GM23338 (cell line): ENCODE measurements around the gene STARD4. TPM values are rescaled to one million over a fixed set of nuclear protein-coding genes. Genes with fewer than 3 reads are reported as not detected.

Source experiments
- ATAC-seq: fragments of 200-7000 bp; cut with Tn5 transposase; 3 replicates; pipeline ENCODE4 v1.9.1; 2020
- DNase-seq: peaks from one replicate; pipeline ENCODE4 v3.0.0-alpha.2; 2015; ENCODE audit warnings: low spot score
- H2AFZ ChIP-seq: fragments of 200-600 bp; sonication (generic); 2 replicates; pipeline ENCODE4 v1.8.0; 2016; ENCODE audit warnings: antibody characterized with exemption, mild to moderate bottlenecking, moderate library complexity
- H3F3A ChIP-seq: fragments of 200-600 bp; sonication (generic); replicated peaks from 2 replicates; pipeline ENCODE4 v1.8.0; 2017; ENCODE audit warnings: antibody characterized with exemption, mixed run types, low read depth
- H3K27ac ChIP-seq: fragments of 200-600 bp; sonication (generic); 2 replicates; pipeline ENCODE4 v1.6.1; 2016; ENCODE audit warnings: low read depth
- H3K27me3 ChIP-seq: fragments of 200-600 bp; sonication (generic); 2 replicates; pipeline ENCODE4 v1.8.0; 2016; ENCODE audit warnings: mild to moderate bottlenecking, mixed run types, moderate library complexity; ENCODE audit not compliant: insufficient read depth
- H3K36me3 ChIP-seq: fragments of 200-600 bp; sonication (generic); 2 replicates; pipeline ENCODE4 v1.8.0; 2016; ENCODE audit warnings: mild to moderate bottlenecking; ENCODE audit not compliant: insufficient read depth
- H3K4me1 ChIP-seq: fragments of 200-600 bp; sonication (generic); 2 replicates; pipeline ENCODE4 v1.8.0; 2016; ENCODE audit warnings: mild to moderate bottlenecking, moderate library complexity; ENCODE audit not compliant: insufficient read depth
- H3K4me2 ChIP-seq: fragments of 200-600 bp; sonication (generic); 2 replicates; pipeline ENCODE4 v1.7.1; 2017; ENCODE audit warnings: mixed run types
- H3K4me3 ChIP-seq: fragments of 200-600 bp; sonication (generic); 2 replicates; pipeline ENCODE4 v1.6.1; 2016; ENCODE audit warnings: mixed run types
- H3K79me2 ChIP-seq: fragments of 200-600 bp; sonication (generic); replicated peaks from 2 replicates; pipeline ENCODE4 v1.8.0; 2017; ENCODE audit warnings: mild to moderate bottlenecking; ENCODE audit not compliant: insufficient read depth
- H3K9me2 ChIP-seq: fragments of 200-600 bp; sonication (generic); 2 replicates; pipeline ENCODE4 v1.8.0; 2017; ENCODE audit not compliant: insufficient read depth
- H4K20me1 ChIP-seq: fragments of 200-600 bp; sonication (generic); replicated peaks from 2 replicates; pipeline ENCODE4 v1.8.0; 2017; ENCODE audit warnings: mild to moderate bottlenecking; ENCODE audit not compliant: insufficient read depth
- H3K27ac Mint-ChIP-seq: 2 replicates; pipeline ENCODE4 v1.8.0; 2020; ENCODE audit warnings: inconsistent platforms, mild to moderate bottlenecking, moderate library complexity, mixed read lengths
- H3K27me3 Mint-ChIP-seq: 3 replicates; pipeline ENCODE4 v1.8.0; 2022; ENCODE audit warnings: low read depth, mild to moderate bottlenecking, moderate library complexity, mixed read lengths, inconsistent platforms; ENCODE audit not compliant: insufficient read depth, poor library complexity
- H3K36me3 Mint-ChIP-seq: 3 replicates; pipeline ENCODE4 v1.8.0; 2021; ENCODE audit warnings: low read depth, mild to moderate bottlenecking, inconsistent platforms, moderate library complexity, mixed read lengths
- H3K4me1 Mint-ChIP-seq: 3 replicates; pipeline ENCODE4 v1.8.0; 2020; ENCODE audit warnings: mild to moderate bottlenecking, inconsistent platforms, mixed read lengths
- H3K4me3 Mint-ChIP-seq: 3 replicates; pipeline ENCODE4 v1.8.0; 2021; ENCODE audit warnings: moderate library complexity, mild to moderate bottlenecking, inconsistent platforms, mixed read lengths
- H3K9me3 Mint-ChIP-seq: 3 replicates; pipeline ENCODE4 v1.8.0; 2020; ENCODE audit warnings: moderate library complexity, mild to moderate bottlenecking, inconsistent platforms, mixed read lengths
- CTCF ChIP-seq, 2 experiments: fragments of 200-600 bp in 1 of 2; sonication (generic) in 1 of 2; conservative IDR thresholded peaks; 2 replicates each; pipeline versions ENCODE4 v1.5.1 to v1.6.1; 2016 to 2017; ENCODE audit warnings: antibody characterized with exemption in 2 of 2, low read depth in 2 of 2, mild to moderate bottlenecking in 2 of 2, moderate library complexity in 1 of 2
- EZH2 ChIP-seq: fragments of 200-600 bp; sonication (generic); IDR thresholded peaks from one replicate; pipeline ENCODE4 v1.8.0; 2017; ENCODE audit warnings: antibody characterized with exemption, mild to moderate bottlenecking, low read depth; ENCODE audit not compliant: unreplicated experiment
- JUNB ChIP-seq: IDR thresholded peaks from one replicate; pipeline ENCODE4 v1.6.1; 2016; ENCODE audit warnings: antibody characterized with exemption; ENCODE audit not compliant: unreplicated experiment
- NANOG ChIP-seq: IDR thresholded peaks from 2 replicates; pipeline ENCODE4 v1.6.1; 2016; ENCODE audit warnings: antibody characterized with exemption, borderline replicate concordance
- POLR2AphosphoS5 ChIP-seq: IDR thresholded peaks from 2 replicates; pipeline ENCODE4 v1.6.1; 2016; ENCODE audit warnings: antibody characterized with exemption, low read depth
- STAT1 ChIP-seq: IDR thresholded peaks from one replicate; pipeline ENCODE4 v1.6.1; 2016; ENCODE audit warnings: antibody characterized with exemption; ENCODE audit not compliant: unreplicated experiment
- ZNF114 ChIP-seq: fragments of 250-450 bp; sonication (Bioruptor Pico); IDR thresholded peaks from 2 replicates; pipeline ENCODE4 v1.5.0; 2020; ENCODE audit warnings: mild to moderate bottlenecking, moderate library complexity
- polyA plus RNA-seq: library from polyadenylated mRNA; unstranded; fragments of >200 nt; fragmentation: Nextera tagmentation; extraction: Ambion mirVana; gene quantifications from 2 replicates; pipeline ENCODE4 v1.2.1, GENCODE V29; 2016
- total RNA-seq: library from RNA; depleted of rRNA; stranded (reverse); fragments of >200 nt; shearing (Covaris generic); gene quantifications from 2 replicates; pipeline ENCODE4 v1.2.3, GENCODE V29; 2014
- TF ChIP-seq, protein P1 (sequence below): IDR thresholded peaks from 2 replicates; pipeline ENCODE4 v1.6.1; 2016; ENCODE audit warnings: antibody characterized with exemption

The STARD4 gene
- total and polyA plus RNA-seq, 2 experiments from 2014 or later, result 25.0 to 92.0 TPM

DNA sequence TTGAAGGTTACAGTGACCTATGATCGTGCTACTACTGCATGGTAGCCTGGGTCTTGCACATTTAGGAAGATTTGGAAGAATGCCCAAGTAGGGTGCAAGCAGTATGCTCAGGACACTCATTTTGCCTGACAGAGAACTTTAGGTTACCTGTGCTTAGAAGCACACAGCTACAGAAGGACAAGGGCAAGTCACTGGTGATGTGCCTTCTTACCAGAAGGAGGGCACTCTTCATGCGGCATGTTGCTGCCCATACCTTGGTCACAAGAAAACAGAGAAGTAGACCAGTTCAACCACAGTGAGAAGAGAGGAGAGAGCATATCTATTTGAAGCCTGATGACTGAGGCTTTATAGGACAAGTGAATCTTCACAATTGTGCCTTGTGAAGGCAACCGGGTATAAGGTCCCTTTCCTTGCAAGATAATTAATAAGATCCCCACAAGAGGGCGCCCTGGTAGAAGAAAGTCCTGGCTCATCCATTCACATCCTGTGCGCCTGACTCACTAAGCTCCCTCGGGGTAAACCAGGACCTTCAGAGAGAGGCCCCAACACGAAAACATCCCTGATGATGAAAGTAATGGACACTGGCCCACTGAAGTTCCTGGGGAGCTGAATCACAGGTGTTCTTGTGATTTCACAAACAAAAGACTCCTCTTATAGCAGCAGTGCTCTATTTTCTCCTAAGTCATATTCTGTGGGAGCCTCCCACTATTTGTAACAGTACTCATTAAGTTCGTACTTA is 38.1 kb upstream of the STARD4 start:
- 0 out of 2 replicates have a peak overlapping the region, but pooled peaks have one; percentile 5 for H3K27ac Mint-ChIP-seq
- Histone ChIP-seq H3K36me3 (no peaks in the 10 kb centered on the region), H3K9me2 (peaks cover 4% of the 10 kb centered on the region; the same call in 1 of the 2 replicates), H3K27me3 (no peaks in the 10 kb centered on the region), H3K4me2 (peak overlapping the region; percentile 14; the same call in 1 of the 2 replicates), H2AFZ (0 out of 2 replicates have a peak overlapping the region, but pooled peaks have one; percentile 15), H3K79me2 (no peaks in the 10 kb centered on the region), H3K4me1 (peaks cover 30% of the 10 kb centered on the region), H3K4me3 (no peak overlapping the region), H3K27ac (peak overlapping the region; percentile 24; the same call in 1 of the 2 replicates), H3F3A (no peaks in the 10 kb centered on the region), H4K20me1 (no peaks in the 10 kb centered on the region)
- no peaks in the 10 kb centered on the region; the same call in 2 of the 3 replicates for H3K9me3 Mint-ChIP-seq
- H3K27me3 Mint-ChIP-seq, result peaks cover 2% of the 10 kb centered on the region
- peaks cover 37% of the 10 kb centered on the region for H3K4me1 Mint-ChIP-seq
- no peak overlapping the region for H3K4me3 Mint-ChIP-seq
- H3K36me3 Mint-ChIP-seq, result no peaks in the 10 kb centered on the region
- DNase-seq, result peak; percentile 96
- TF ChIP-seq CTCF (conservative IDR thresholded peaks at IDR 0.05; ENCODE audit: low read depth in 2 of 2) (peak; percentile 71 to 79), EZH2 (no peak)
- peak; percentile 90 for ATAC-seq

DNA sequence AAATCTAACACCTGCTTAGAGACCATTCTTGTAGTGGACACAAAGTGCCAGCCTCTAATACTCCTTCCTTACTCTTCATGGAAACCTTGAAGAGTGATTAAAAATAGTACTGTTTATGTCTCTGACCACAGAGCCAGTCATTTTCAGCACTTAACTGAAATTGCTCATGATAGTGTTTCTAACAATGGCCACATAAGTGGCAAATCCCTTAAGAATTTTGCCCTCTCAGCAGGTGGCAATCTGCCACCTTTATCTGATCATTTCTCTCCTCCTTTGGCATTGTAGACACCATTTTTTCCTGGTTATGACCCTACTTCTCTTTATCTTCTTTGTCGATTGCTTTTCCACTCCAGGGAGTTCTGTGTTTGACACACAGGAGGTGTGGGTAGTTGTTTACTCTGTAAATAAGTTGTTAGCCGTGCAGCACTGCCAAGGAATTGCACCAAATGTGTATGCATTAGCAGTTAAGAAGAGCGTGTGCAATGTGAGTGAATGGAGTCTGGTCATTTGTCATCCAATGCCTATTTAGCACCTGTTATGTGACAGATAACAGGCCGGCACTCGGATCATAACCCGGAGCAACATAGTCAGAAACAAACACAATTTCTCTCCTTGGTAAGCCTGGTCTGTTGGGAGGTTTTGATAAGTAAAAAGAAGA is 36.8 kb upstream of the STARD4 start:
- H3K4me2 ChIP-seq, result no peak overlapping the region
- H3K4me3 ChIP-seq, result no peak overlapping the region
- peaks cover 37% of the 10 kb centered on the region for H3K4me1 Mint-ChIP-seq
- H3K4me1 ChIP-seq, result peaks cover 30% of the 10 kb centered on the region
- H4K20me1 ChIP-seq, result no peaks in the 10 kb centered on the region
- H3K27ac ChIP-seq, result no peak overlapping the region
- peaks cover 4% of the 10 kb centered on the region; the same call in 1 of the 2 replicates for H3K9me2 ChIP-seq
- H3F3A ChIP-seq, result no peaks in the 10 kb centered on the region
- no peaks in the 10 kb centered on the region for H3K36me3 Mint-ChIP-seq
- no peaks in the 10 kb centered on the region for H3K27me3 ChIP-seq
- H3K4me3 Mint-ChIP-seq, result no peak overlapping the region
- H3K27me3 Mint-ChIP-seq, result peaks cover 2% of the 10 kb centered on the region
- no peaks in the 10 kb centered on the region for H3K9me3 Mint-ChIP-seq
- no peak for ATAC-seq
- no peaks in the 10 kb centered on the region for H3K79me2 ChIP-seq
- H3K36me3 ChIP-seq, result no peaks in the 10 kb centered on the region
- H2AFZ ChIP-seq, result peak overlapping the region; percentile 15; the same call in 1 of the 2 replicates
- DNase-seq, result no peak
- H3K27ac Mint-ChIP-seq, result no peak overlapping the region
- no peak for TF ChIP-seq STAT1
- TF ChIP-seq NANOG, result no peak
- no peak for TF ChIP-seq CTCF (conservative IDR thresholded peaks at IDR 0.05; ENCODE audit: low read depth in 2 of 2)
- no peak for TF ChIP-seq POLR2AphosphoS5
- TF ChIP-seq JUNB, result no peak
- TF ChIP-seq ZNF114, result no peak
- TF ChIP-seq, protein P1, sequence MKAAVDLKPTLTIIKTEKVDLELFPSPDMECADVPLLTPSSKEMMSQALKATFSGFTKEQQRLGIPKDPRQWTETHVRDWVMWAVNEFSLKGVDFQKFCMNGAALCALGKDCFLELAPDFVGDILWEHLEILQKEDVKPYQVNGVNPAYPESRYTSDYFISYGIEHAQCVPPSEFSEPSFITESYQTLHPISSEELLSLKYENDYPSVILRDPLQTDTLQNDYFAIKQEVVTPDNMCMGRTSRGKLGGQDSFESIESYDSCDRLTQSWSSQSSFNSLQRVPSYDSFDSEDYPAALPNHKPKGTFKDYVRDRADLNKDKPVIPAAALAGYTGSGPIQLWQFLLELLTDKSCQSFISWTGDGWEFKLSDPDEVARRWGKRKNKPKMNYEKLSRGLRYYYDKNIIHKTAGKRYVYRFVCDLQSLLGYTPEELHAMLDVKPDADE, result no peak
